Parathyroid adenoma (tissue), 2 donors: ENCODE measurements around the gene AP5S1.

Experiments used
- H2AFZ ChIP-seq: fragments of 300-600 bp; sonication (generic); one replicate; pipeline ENCODE4 v1.7.0; 2017; ENCODE audit warnings: antibody characterized with exemption, mild to moderate bottlenecking
- H3K27ac ChIP-seq: fragments of 300-600 bp; sonication (generic); one replicate; pipeline ENCODE4 v1.7.0; 2017
- H3K27me3 ChIP-seq: fragments of 300-600 bp; sonication (generic); one replicate; pipeline ENCODE4 v1.7.0; 2017; ENCODE audit warnings: low read length; ENCODE audit not compliant: control insufficient read depth, insufficient read depth
- H3K36me3 ChIP-seq: fragments of 300-600 bp; sonication (generic); one replicate; pipeline ENCODE4 v1.7.0; 2017; ENCODE audit warnings: low read length; ENCODE audit not compliant: control insufficient read depth, insufficient read depth
- H3K4me1 ChIP-seq: fragments of 300-600 bp; sonication (generic); one replicate; pipeline ENCODE4 v1.7.0; 2017; ENCODE audit warnings: control low read depth
- H3K4me2 ChIP-seq: fragments of 300-600 bp; sonication (generic); one replicate; pipeline ENCODE4 v1.7.0; 2017; ENCODE audit warnings: low read length
- H3K4me3 ChIP-seq: fragments of 300-600 bp; sonication (generic); one replicate; pipeline ENCODE4 v1.7.0; 2017; ENCODE audit warnings: low read depth, low read length
- H3K79me2 ChIP-seq: fragments of 300-600 bp; sonication (generic); one replicate; pipeline ENCODE4 v1.7.0; 2017; ENCODE audit warnings: control low read depth
- H3K9ac ChIP-seq: fragments of 300-600 bp; sonication (generic); one replicate; pipeline ENCODE4 v1.7.0; 2017; ENCODE audit warnings: mild to moderate bottlenecking
- H3K9me3 ChIP-seq: fragments of 300-600 bp; sonication (generic); one replicate; pipeline ENCODE4 v1.7.0; 2017; ENCODE audit warnings: low read length; ENCODE audit not compliant: control insufficient read depth
- CTCF ChIP-seq: fragments of 300-600 bp; sonication (generic); IDR thresholded peaks from one replicate; pipeline ENCODE4 v1.7.0; 2017; ENCODE audit warnings: antibody characterized with exemption, mild to moderate bottlenecking
- donor health status: primary hyperparathyroidism.

AP5S1 gene, protein sequence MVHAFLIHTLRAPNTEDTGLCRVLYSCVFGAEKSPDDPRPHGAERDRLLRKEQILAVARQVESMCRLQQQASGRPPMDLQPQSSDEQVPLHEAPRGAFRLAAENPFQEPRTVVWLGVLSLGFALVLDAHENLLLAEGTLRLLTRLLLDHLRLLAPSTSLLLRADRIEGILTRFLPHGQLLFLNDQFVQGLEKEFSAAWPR

GRCh38 chr20:3820048-3820900 is at the start of gene AP5S1:
Gene AP5S1 (plus strand): TSS chr20:3820547. CDS start chr20:3822118, 1,571 bp downstream.
- H3K4me2 ChIP-seq: peak within 1 kb of the TSS; percentile 85
- H3K9me3 ChIP-seq: no peaks in the 10 kb centered on the region
- H3K27me3 ChIP-seq: no peaks in the 10 kb centered on the region
- no peaks in the 10 kb centered on the region for H3K79me2 ChIP-seq
- peak; percentile 100 for TF ChIP-seq CTCF
- H3K9ac ChIP-seq: peak within 1 kb of the TSS; percentile 87
- H3K36me3 ChIP-seq: no peaks in the 10 kb centered on the region
- H3K27ac ChIP-seq: peak within 1 kb of the TSS; percentile 98
- peak within 1 kb of the TSS; percentile 95 for H3K4me3 ChIP-seq
- H3K4me1 ChIP-seq: peaks cover 14% of the 10 kb centered on the region
- peak within 1 kb of the TSS; percentile 84 for H2AFZ ChIP-seq

- no peaks in the 10 kb centered on the region for H3K27me3 ChIP-seq
- no peaks in the 10 kb centered on the region for H3K4me1 ChIP-seq
- no peak overlapping the region for H3K4me3 ChIP-seq
- TF ChIP-seq CTCF: no peak
- H3K9ac ChIP-seq: no peak overlapping the region
- no peak overlapping the region for H3K27ac ChIP-seq
- H3K9me3 ChIP-seq: no peaks in the 10 kb centered on the region
- no peaks in the 10 kb centered on the region for H3K79me2 ChIP-seq
- no peak overlapping the region for H3K4me2 ChIP-seq
- no peak overlapping the region for H2AFZ ChIP-seq
- no peaks in the 10 kb centered on the region for H3K36me3 ChIP-seq
Observed at GRCh38 chr20:3771552-3772058, 48.7 kb upstream of the AP5S1 start.

DNA sequence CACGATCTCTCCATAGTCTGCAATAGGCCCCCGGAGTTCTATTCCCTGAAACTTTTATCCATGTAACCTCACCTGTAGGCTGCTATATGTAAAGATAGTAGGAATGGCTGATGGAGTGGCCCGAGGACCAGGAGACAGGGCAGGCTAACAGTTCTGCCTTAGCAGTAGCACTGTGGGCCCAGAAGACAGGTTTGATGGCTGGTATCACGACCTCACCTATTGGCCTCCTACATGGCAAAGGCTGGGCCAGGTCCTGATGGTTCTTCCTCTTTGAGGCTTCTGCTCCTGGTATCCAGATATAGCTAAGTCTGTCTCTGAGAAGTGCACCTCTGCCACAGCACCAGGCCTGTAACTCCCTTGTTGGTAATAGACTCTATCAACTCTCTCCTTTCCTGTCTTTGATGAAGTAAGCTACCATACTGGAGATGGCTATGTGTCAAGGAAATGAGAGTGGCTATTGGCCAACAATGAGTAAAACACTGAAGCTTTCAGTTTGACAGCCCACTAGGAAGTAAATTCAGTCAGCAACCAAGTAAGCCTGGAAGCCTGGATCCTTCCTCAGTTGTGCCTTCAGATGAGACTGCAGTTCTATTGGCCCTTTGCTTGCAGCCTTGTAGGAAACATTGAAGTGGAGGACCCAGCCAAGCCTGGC is 44.8 kb upstream of the AP5S1 start:
- no peaks in the 10 kb centered on the region for H3K27me3 ChIP-seq

DNA sequence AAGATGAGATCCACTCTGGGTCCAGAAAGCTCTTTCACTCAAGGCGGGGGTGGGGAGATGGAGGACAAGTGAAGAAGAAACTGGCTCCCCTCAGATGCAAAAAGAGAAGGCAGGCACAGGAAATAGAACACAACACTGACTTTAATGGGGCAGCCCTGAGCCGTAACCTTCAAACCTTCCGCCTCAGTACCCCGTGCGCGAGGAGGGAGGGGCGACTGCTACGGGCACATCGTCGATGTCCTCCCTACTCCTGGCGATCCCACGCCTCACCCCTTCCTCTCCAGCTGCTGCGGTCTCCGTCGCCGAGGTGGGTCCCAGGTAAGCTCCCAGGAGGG is 43.0 kb upstream of the AP5S1 start:
- H3K79me2 ChIP-seq: no peaks in the 10 kb centered on the region
- peak overlapping the region; percentile 99 for H2AFZ ChIP-seq
- H3K36me3 ChIP-seq: no peaks in the 10 kb centered on the region
- H3K9me3 ChIP-seq: no peaks in the 10 kb centered on the region
- no peak for TF ChIP-seq CTCF
- H3K4me1 ChIP-seq: peaks cover 11% of the 10 kb centered on the region
- peak overlapping the region; percentile 60 for H3K4me3 ChIP-seq
- H3K4me2 ChIP-seq: peak overlapping the region; percentile 86
- H3K27me3 ChIP-seq: no peaks in the 10 kb centered on the region
- H3K9ac ChIP-seq: no peak overlapping the region
- H3K27ac ChIP-seq: peak overlapping the region; percentile 27

More for the DNA sequence above, 44.8 kb upstream of the AP5S1 start:
- no peak overlapping the region for H3K27ac ChIP-seq
- H3K4me3 ChIP-seq: no peak overlapping the region
- H2AFZ ChIP-seq: no peak overlapping the region
- no peaks in the 10 kb centered on the region for H3K36me3 ChIP-seq
- H3K79me2 ChIP-seq: no peaks in the 10 kb centered on the region
- no peak overlapping the region for H3K4me2 ChIP-seq
- no peak overlapping the region for H3K9ac ChIP-seq
- TF ChIP-seq CTCF: no peak
- peaks cover 8% of the 10 kb centered on the region for H3K4me1 ChIP-seq
- no peaks in the 10 kb centered on the region for H3K9me3 ChIP-seq
